Naive thymus-derived CD4-positive, alpha-beta T cell (primary cell): ENCODE results near the gene AZU1. TPM values are rescaled to one million over a fixed set of nuclear protein-coding genes. Genes with fewer than 3 reads are reported as not detected.

Experiments used
- ATAC-seq: fragments of 150-1000 bp; cut with Tn5 transposase; 2 replicates; pipeline ENCODE4 v1.10.0; 2021; ENCODE audit warnings: mild to moderate bottlenecking, moderate library complexity
- CTCF ChIA-PET: fragments of 350-600 bp; sonication (Branson Sonifier 250); formaldehyde crosslinking; loops from one replicate; lab custom pipeline; 2021; ENCODE audit warnings: antibody characterized with exemption; lab: Charles Lee
- POLR2A ChIA-PET: fragments of 350-600 bp; sonication (Branson Sonifier 250); formaldehyde crosslinking; loops from one replicate; lab custom pipeline; 2021; ENCODE audit warnings: antibody characterized with exemption, inconsistent platforms; lab: Charles Lee
- DNase-seq, 9 donors: peaks; one replicate each; pipeline versions ENCODE4 v3.0.0 to v3.0.0-alpha.2; 2020 to 2022; ENCODE audit warnings: mixed read lengths in 1 of 9
- H3K27ac ChIP-seq: one replicate; pipeline ENCODE4 v1.7.0; 2013; ENCODE audit warnings: mild to moderate bottlenecking, low read depth, low read length, moderate library complexity
- H3K27me3 ChIP-seq, 2 donors: one replicate each; pipeline ENCODE4 v1.7.0; 2013; ENCODE audit warnings: low read length in 2 of 2, mild to moderate bottlenecking in 2 of 2, moderate library complexity in 2 of 2; ENCODE audit not compliant: control insufficient read depth in 2 of 2, insufficient read depth in 2 of 2
- H3K36me3 ChIP-seq, 3 experiments: 1 replicate in 2 of 3; 2 replicates in 1 of 3; pipeline ENCODE4 v1.7.0; 2013; ENCODE audit warnings: low read length in 3 of 3, mild to moderate bottlenecking in 3 of 3, moderate library complexity in 1 of 3; ENCODE audit not compliant: insufficient read depth in 3 of 3, control insufficient read depth in 2 of 3
- H3K4me1 ChIP-seq, 2 donors: one replicate each; pipeline ENCODE4 v1.7.0; 2013; ENCODE audit warnings: low read length in 2 of 2, mild to moderate bottlenecking in 2 of 2, moderate library complexity in 1 of 2; ENCODE audit not compliant: control insufficient read depth in 2 of 2, insufficient read depth in 2 of 2
- H3K4me3 ChIP-seq: 2 replicates; pipeline ENCODE4 v1.7.0; 2013; ENCODE audit warnings: mild to moderate bottlenecking, low read length
- H3K9me3 ChIP-seq, 3 experiments: 1 replicate in 2 of 3; 2 replicates in 1 of 3; pipeline ENCODE4 v1.7.0; 2013; ENCODE audit warnings: low read length in 3 of 3; ENCODE audit not compliant: control insufficient read depth in 2 of 3
- H3K27ac Mint-ChIP-seq, 9 donors: one replicate each; pipeline ENCODE4 v1.8.0; 2020 to 2022; ENCODE audit warnings: mixed read lengths in 9 of 9, mild to moderate bottlenecking in 8 of 9, moderate library complexity in 5 of 9, inconsistent platforms in 2 of 9
- H3K27me3 Mint-ChIP-seq, 5 donors: one replicate each; pipeline ENCODE4 v1.8.0; 2021 to 2022; ENCODE audit warnings: mixed read lengths in 5 of 5, mild to moderate bottlenecking in 1 of 5
- H3K36me3 Mint-ChIP-seq, 5 donors: one replicate each; pipeline ENCODE4 v1.8.0; 2020 to 2022; ENCODE audit warnings: mixed read lengths in 5 of 5, mild to moderate bottlenecking in 3 of 5, inconsistent platforms in 1 of 5
- H3K4me1 Mint-ChIP-seq, 7 donors: one replicate each; pipeline ENCODE4 v1.8.0; 2020 to 2022; ENCODE audit warnings: mixed read lengths in 7 of 7, mild to moderate bottlenecking in 3 of 7, inconsistent platforms in 1 of 7
- H3K4me3 Mint-ChIP-seq, 10 donors: one replicate each; pipeline ENCODE4 v1.8.0; 2020 to 2022; ENCODE audit warnings: mild to moderate bottlenecking in 10 of 10, mixed read lengths in 10 of 10, moderate library complexity in 6 of 10, inconsistent platforms in 2 of 10
- H3K9me3 Mint-ChIP-seq, 11 donors: one replicate each; pipeline ENCODE4 v1.8.0; 2020 to 2022; ENCODE audit warnings: mixed read lengths in 11 of 11, mild to moderate bottlenecking in 4 of 11, inconsistent platforms in 1 of 11, moderate library complexity in 1 of 11
- intact Hi-C, 2 donors: fragments of 100-400 bp; cut with micrococcal nuclease; formaldehyde crosslinking; loops; one replicate each; pipeline ENCODE4 v1.15.1; 2023
- polyA plus RNA-seq, 2 donors: library from polyadenylated mRNA; unstranded; fragments of 300-500 nt; fragmentation: Illumina TruSeq; gene quantifications; one replicate each; pipeline ENCODE4 v1.2.3, GENCODE V29; 2021
- total RNA-seq, 6 experiments: library from RNA in 5 of 6; stranded (reverse) in 5 of 6; gene quantifications; 1 replicate in 5 of 6; 2 replicates in 1 of 6; pipeline ENCODE4 v1.2.3 and lab custom pipeline; 2021 to 2026

Gene AZU1
- total and polyA plus RNA-seq, 7 experiments from 2014 or later = 0.64 to 4.1 TPM; not detected in 5

- no peaks in the 10 kb centered on the region for H3K27me3 ChIP-seq
- intact Hi-C loops = no loop called here
- ChIA-PET CTCF (no interaction called here), POLR2A (no interaction called here)
- peaks cover 15 to 75% (median 29%) of the 10 kb centered on the region in 3 experiments for H3K36me3 ChIP-seq
- ATAC-seq = no peak
- no peak overlapping the region for H3K27ac ChIP-seq
- peak overlapping the region in 2 of 9 donors; percentile 51 to 82 for H3K27ac Mint-ChIP-seq
- peaks cover 0 to 30% (median 10%) of the 10 kb centered on the region in 5 donors for H3K36me3 Mint-ChIP-seq
- no peaks in the 10 kb centered on the region for H3K9me3 ChIP-seq
- peaks cover 36 to 41% of the 10 kb centered on the region in 2 donors for H3K4me1 ChIP-seq
- peak overlapping the region in 2 of 10 donors; percentile 7 to 47 for H3K4me3 Mint-ChIP-seq
- DNase-seq = no peak
- H3K9me3 Mint-ChIP-seq = peaks cover 0 to 1% (median 0%) of the 10 kb centered on the region in 11 donors
- peaks cover 36 to 57% (median 48%) of the 10 kb centered on the region in 7 donors for H3K4me1 Mint-ChIP-seq
- no peak overlapping the region for H3K4me3 ChIP-seq
- no peaks in the 10 kb centered on the region for H3K27me3 Mint-ChIP-seq
Measured at GRCh38 chr19:803686-804418, 23.8 kb upstream of the AZU1 start.

GRCh38 chr19:804419-805165, 23.0 kb upstream of the AZU1 start:
- Histone ChIP-seq H3K36me3 (peaks cover 16 to 81% (median 29%) of the 10 kb centered on the region in 3 experiments), H3K9me3 (no peaks in the 10 kb centered on the region), H3K4me3 (no peak overlapping the region), H3K27ac (no peak overlapping the region), H3K27me3 (no peaks in the 10 kb centered on the region), H3K4me1 (peaks cover 28 to 36% of the 10 kb centered on the region in 2 donors)
- ChIA-PET CTCF (no interaction called here), POLR2A (no interaction called here)
- Mint-ChIP-seq H3K27ac (peak overlapping the region in 1 of 9 donors; percentile 70), H3K4me1 (peaks cover 29 to 50% (median 41%) of the 10 kb centered on the region in 7 donors), H3K4me3 (peak overlapping the region in 1 of 10 donors; percentile 12), H3K27me3 (no peaks in the 10 kb centered on the region), H3K9me3 (peaks cover 0 to 1% (median 0%) of the 10 kb centered on the region in 11 donors), H3K36me3 (peaks cover 0 to 24% (median 10%) of the 10 kb centered on the region in 5 donors)
- intact Hi-C loops = no loop called here
- ATAC-seq (no peak), DNase-seq (no peak)

GRCh38 chr19:805166-805551, 22.5 kb upstream of the AZU1 start:
- no peaks in the 10 kb centered on the region for H3K9me3 ChIP-seq
- peaks cover 0 to under 1% (median 0%) of the 10 kb centered on the region in 11 donors for H3K9me3 Mint-ChIP-seq
- no peak overlapping the region for H3K27ac ChIP-seq
- peaks cover 23 to 44% (median 36%) of the 10 kb centered on the region in 7 donors for H3K4me1 Mint-ChIP-seq
- no peaks in the 10 kb centered on the region for H3K27me3 Mint-ChIP-seq
- ATAC-seq = no peak
- DNase-seq = no peak
- intact Hi-C loops = no loop called here
- CTCF ChIA-PET = no interaction called here
- H3K36me3 Mint-ChIP-seq = peaks cover 0 to 22% (median 10%) of the 10 kb centered on the region in 5 donors
- H3K36me3 ChIP-seq = peaks cover 22 to 87% (median 29%) of the 10 kb centered on the region in 3 experiments
- POLR2A ChIA-PET = no interaction called here
- H3K27me3 ChIP-seq = no peaks in the 10 kb centered on the region
- peaks cover 26 to 32% of the 10 kb centered on the region in 2 donors for H3K4me1 ChIP-seq
- H3K4me3 ChIP-seq = no peak overlapping the region
- no peak overlapping the region for H3K4me3 Mint-ChIP-seq
- H3K27ac Mint-ChIP-seq = peak overlapping the region in 1 of 9 donors; percentile 70

GRCh38 chr19:805600-806550, 21.8 kb upstream of the AZU1 start:
- Histone ChIP-seq H3K36me3 (peaks cover 25 to 91% (median 29%) of the 10 kb centered on the region in 3 experiments), H3K9me3 (no peaks in the 10 kb centered on the region), H3K4me1 (peaks cover 20 to 26% of the 10 kb centered on the region in 2 donors), H3K4me3 (no peak overlapping the region), H3K27me3 (no peaks in the 10 kb centered on the region), H3K27ac (no peak overlapping the region)
- Mint-ChIP-seq H3K27me3 (no peaks in the 10 kb centered on the region), H3K4me1 (peaks cover 19 to 38% (median 30%) of the 10 kb centered on the region in 7 donors), H3K4me3 (no peak overlapping the region), H3K36me3 (peaks cover 0 to 22% (median 10%) of the 10 kb centered on the region in 5 donors), H3K27ac (no peak overlapping the region), H3K9me3 (no peaks in the 10 kb centered on the region)
- peak; percentile 4 for ATAC-seq
- CTCF ChIA-PET = no interaction called here
- DNase-seq = no peak
- intact Hi-C loops = no loop called here
- POLR2A ChIA-PET = interaction anchor here (0.6 kb wide), 1 partner anchor 116 kb away, joined by 3 read pairs; no protein-coding TSS in a partner anchor

GRCh38 chr19:806815-807421, 20.7 kb upstream of the AZU1 start:
- no peak overlapping the region for H3K4me3 ChIP-seq
- H3K4me1 Mint-ChIP-seq = peaks cover 12 to 28% (median 21%) of the 10 kb centered on the region in 7 donors
- no peaks in the 10 kb centered on the region for H3K27me3 Mint-ChIP-seq
- H3K27ac Mint-ChIP-seq = peak overlapping the region in 1 of 9 donors; percentile 22
- intact Hi-C loops = no loop called here
- no peak for ATAC-seq
- peaks cover 0 to 4% (median 0%) of the 10 kb centered on the region in 11 donors for H3K9me3 Mint-ChIP-seq
- H3K4me3 Mint-ChIP-seq = no peak overlapping the region
- H3K4me1 ChIP-seq = peaks cover 9 to 15% of the 10 kb centered on the region in 2 donors
- DNase-seq = no peak
- no peak overlapping the region for H3K27ac ChIP-seq
- POLR2A ChIA-PET = no interaction called here
- peaks cover 25 to 97% (median 29%) of the 10 kb centered on the region in 3 experiments for H3K36me3 ChIP-seq
- H3K36me3 Mint-ChIP-seq = peaks cover 0 to 29% (median 15%) of the 10 kb centered on the region in 5 donors
- CTCF ChIA-PET = no interaction called here
- H3K9me3 ChIP-seq = no peaks in the 10 kb centered on the region
- H3K27me3 ChIP-seq = no peaks in the 10 kb centered on the region
